Measurements from ENCODE around the gene FGA.

DNA sequence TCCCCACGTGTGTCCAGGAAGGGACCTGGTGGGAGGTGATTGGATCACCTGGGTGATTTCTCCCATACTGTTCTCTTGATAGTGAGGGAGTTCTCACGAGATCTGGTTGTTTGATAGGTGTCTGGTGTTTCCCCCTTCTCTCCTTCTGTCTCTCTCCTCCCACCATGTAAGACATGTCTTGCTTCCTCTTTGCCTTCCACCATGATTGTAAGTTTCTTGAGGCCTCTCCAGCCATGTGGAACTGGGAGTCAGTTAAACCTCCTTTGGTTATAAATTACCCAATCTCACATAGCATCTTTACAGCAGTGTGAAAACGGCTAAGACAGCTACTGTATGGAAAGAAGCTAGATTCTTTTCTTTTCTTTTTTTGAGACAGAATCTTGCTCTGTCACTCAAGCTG, 43.5 kb upstream of the FGA start:
- TF ChIP-seq SUZ12 (IDR thresholded peaks at IDR 0.05; ENCODE audit: extremely low read depth, insufficient read depth, insufficient read length), result no peak
- TF ChIP-seq ZNF274 (IDR thresholded peaks at IDR 0.05; ENCODE audit: low read depth, low read length), result no peak
- no peak for TF ChIP-seq YY1 (IDR thresholded peaks at IDR 0.05; ENCODE audit: insufficient read depth, insufficient read length)
